ENCODE data around the gene SELENOI.

DNA sequence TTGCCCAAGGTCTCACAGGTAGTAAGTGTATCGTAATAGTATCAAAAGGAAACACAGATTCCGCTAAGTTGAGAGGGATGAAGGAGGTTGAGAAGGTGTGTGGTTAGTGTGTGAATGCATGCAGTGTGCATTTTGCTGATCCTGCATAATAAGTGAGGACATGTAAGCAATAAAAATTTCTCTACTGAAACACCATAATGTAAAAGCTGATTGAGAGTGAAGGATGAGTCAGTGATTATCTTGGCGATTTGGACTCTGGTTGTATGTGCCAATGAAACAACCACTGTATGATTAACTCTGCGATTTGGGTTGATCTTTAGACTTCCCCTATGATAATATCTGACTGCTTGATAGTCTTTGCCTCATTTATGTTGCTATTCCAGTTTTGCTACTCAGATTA lies 17.4 kb downstream of the SELENOI start:
- no peak for TF ChIP-seq EZH2 (IDR thresholded peaks at IDR 0.05; ENCODE audit: borderline replicate concordance, low read length)
- TF ChIP-seq, protein P1, sequence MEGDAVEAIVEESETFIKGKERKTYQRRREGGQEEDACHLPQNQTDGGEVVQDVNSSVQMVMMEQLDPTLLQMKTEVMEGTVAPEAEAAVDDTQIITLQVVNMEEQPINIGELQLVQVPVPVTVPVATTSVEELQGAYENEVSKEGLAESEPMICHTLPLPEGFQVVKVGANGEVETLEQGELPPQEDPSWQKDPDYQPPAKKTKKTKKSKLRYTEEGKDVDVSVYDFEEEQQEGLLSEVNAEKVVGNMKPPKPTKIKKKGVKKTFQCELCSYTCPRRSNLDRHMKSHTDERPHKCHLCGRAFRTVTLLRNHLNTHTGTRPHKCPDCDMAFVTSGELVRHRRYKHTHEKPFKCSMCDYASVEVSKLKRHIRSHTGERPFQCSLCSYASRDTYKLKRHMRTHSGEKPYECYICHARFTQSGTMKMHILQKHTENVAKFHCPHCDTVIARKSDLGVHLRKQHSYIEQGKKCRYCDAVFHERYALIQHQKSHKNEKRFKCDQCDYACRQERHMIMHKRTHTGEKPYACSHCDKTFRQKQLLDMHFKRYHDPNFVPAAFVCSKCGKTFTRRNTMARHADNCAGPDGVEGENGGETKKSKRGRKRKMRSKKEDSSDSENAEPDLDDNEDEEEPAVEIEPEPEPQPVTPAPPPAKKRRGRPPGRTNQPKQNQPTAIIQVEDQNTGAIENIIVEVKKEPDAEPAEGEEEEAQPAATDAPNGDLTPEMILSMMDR (conservative IDR thresholded peaks at IDR 0.05 in 1 of 2, IDR thresholded peaks at IDR 0.05 in 1 of 2; ENCODE audit: extremely low read depth in 1 of 2, insufficient read depth in 1 of 2, low read depth in 1 of 2, low read length in 2 of 2), result no peak

Measured in mammary epithelial cell (primary cell).